Measurements from ENCODE around the gene EDN1. TPM values are rescaled to one million over a fixed set of nuclear protein-coding genes. Genes with fewer than 3 reads are reported as not detected.

Gene EDN1
- total RNA-seq, 4 donors from 2014 or later: 3.0 to 11.8 (median 5.9) TPM

DNA sequence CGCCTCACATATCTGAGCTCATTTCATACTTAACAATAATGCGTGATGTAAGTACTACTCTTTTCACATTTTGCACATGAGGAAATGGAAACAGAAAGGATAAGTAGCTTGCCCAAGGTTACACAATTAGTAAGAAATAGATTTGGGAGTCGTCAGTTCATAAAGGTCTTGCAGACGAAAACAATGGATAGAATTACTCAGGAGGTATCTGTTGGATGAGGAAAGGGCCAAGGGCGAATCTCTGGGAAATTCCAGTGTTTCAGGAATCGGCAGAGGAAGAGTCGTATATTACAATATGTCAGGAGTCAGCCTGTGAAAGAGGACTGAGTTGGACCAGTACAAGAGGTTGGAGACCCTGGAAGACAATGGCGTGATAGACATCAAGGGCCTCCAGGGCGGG is 12.8 kb upstream of the EDN1 start:
- intact Hi-C loops (cut with DNase I): no loop called here
- 80% methylated on average over 9 of the region's 9 CpGs for WGBS, 2 donors

DNA sequence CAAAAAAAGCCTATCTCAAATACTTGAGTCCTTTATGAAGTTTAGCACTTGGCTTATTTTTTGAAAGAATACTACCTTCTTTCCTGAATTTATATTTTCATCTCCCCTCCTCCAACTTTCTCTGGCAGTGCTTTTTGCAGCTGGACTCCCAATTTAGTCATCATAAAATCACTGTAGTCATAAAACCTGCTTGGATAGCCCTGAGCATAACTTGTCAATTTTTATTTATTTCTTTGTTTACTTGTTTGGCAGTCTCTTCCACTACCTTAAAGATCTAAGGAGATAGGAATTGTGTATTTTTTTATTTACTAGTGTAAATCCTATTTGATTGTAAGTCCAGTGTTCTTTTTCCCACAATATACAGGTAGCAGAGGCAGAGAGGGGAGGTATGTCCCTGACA is 11.2 kb upstream of the EDN1 start:
- H3K27ac ChIP-seq: no peak overlapping the region
- no peaks in the 10 kb centered on the region for H3K9me3 ChIP-seq
- intact Hi-C loops (cut with DNase I): no loop called here
- H3K4me1 ChIP-seq: peaks cover 0 to 5% (median 5%) of the 10 kb centered on the region in 3 donors
- no peaks in the 10 kb centered on the region for H3K36me3 ChIP-seq
- TF ChIP-seq, protein P1, sequence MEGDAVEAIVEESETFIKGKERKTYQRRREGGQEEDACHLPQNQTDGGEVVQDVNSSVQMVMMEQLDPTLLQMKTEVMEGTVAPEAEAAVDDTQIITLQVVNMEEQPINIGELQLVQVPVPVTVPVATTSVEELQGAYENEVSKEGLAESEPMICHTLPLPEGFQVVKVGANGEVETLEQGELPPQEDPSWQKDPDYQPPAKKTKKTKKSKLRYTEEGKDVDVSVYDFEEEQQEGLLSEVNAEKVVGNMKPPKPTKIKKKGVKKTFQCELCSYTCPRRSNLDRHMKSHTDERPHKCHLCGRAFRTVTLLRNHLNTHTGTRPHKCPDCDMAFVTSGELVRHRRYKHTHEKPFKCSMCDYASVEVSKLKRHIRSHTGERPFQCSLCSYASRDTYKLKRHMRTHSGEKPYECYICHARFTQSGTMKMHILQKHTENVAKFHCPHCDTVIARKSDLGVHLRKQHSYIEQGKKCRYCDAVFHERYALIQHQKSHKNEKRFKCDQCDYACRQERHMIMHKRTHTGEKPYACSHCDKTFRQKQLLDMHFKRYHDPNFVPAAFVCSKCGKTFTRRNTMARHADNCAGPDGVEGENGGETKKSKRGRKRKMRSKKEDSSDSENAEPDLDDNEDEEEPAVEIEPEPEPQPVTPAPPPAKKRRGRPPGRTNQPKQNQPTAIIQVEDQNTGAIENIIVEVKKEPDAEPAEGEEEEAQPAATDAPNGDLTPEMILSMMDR (IDR thresholded peaks at IDR 0.05): no peak
- TF ChIP-seq POLR2A (IDR thresholded peaks at IDR 0.05): no peak
- no peak overlapping the region for H3K4me3 ChIP-seq
- no peak for DNase-seq
- no peaks in the 10 kb centered on the region for H3K27me3 ChIP-seq

More for the DNA sequence above, 12.8 kb upstream of the EDN1 start:
- no peak for TF ChIP-seq POLR2A (IDR thresholded peaks at IDR 0.05)
- TF ChIP-seq, protein P1 (IDR thresholded peaks at IDR 0.05): no peak
- H3K36me3 ChIP-seq: no peaks in the 10 kb centered on the region
- H3K27ac ChIP-seq: no peak overlapping the region
- H3K27me3 ChIP-seq: no peaks in the 10 kb centered on the region
- H3K4me3 ChIP-seq: no peak overlapping the region
- H3K4me1 ChIP-seq: peaks cover 0 to 5% (median 5%) of the 10 kb centered on the region in 3 donors
- no peak for DNase-seq
- H3K9me3 ChIP-seq: no peaks in the 10 kb centered on the region

DNA sequence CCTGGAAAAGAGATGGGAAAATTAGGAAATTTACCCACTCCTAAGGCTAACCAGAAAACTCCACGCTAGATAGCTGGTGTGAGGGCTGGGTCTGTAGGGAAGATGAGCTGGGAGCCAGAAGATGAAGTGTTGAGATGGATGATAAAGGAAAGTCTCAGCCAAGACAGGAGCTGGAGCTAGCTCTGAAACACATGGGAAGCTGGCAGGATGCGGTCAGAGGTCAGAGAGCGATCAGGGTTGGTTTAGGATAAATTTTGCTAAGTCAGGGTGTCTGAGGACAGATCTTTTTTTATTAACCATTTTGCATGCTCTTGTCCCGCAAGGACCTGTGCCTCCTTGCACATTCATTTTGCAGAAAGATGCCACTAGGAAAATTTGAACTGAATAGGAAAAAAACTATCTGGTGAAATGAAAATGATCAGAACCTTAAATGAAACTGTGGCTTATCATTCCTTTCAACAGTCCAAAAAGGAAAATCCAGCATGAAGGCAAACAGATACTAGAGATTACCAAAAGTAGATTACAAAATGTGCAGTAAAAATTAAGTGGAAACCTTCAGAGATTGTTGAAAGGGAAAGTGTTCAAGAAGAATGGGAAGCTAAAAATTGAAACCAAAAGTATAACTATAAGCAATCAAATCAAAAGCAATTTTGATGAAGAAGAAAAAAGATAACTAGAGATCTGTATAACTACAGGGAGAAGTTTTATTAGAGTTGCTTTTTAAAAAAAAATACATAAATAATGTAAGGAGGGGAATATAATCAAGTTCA is 10.7 kb upstream of the EDN1 start:
- intact Hi-C loops (cut with DNase I): no loop called here

DNA sequence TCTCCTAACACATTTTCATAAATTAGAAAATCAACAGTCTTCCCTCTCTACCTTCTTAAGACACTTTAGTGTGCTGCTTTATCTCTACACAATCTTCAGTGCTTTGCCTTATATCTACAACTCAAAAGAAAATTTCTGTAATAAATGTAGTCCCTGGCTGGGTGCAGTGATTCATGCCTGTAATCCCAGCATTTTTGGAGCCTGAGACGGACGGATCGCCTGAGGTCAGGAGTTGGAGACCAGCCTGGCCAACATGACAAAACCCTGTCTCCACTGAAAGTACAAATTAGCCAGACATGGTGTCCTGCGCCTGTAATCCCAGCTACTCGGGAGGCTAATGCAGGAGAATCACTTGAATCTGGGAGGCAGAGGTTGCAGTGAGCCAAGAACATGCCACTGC is 9.7 kb upstream of the EDN1 start:
- WGBS, 2 donors: 20 to 57% methylated on average over 4 to 5 of the region's 5 CpGs
- H3K4me3 ChIP-seq: no peak overlapping the region

More for the DNA sequence above, 10.7 kb upstream of the EDN1 start:
- Histone ChIP-seq H3K27ac (no peak overlapping the region), H3K36me3 (no peaks in the 10 kb centered on the region), H3K4me3 (no peak overlapping the region), H3K4me1 (peaks cover 0 to 5% (median 5%) of the 10 kb centered on the region in 3 donors), H3K27me3 (no peaks in the 10 kb centered on the region), H3K9me3 (no peaks in the 10 kb centered on the region)
- 69 to 81% methylated on average over 4 of the region's 4 CpGs for WGBS, 2 donors
- DNase-seq: no peak
- TF ChIP-seq POLR2A (IDR thresholded peaks at IDR 0.05): no peak
- TF ChIP-seq, protein P1 (IDR thresholded peaks at IDR 0.05): no peak

DNA sequence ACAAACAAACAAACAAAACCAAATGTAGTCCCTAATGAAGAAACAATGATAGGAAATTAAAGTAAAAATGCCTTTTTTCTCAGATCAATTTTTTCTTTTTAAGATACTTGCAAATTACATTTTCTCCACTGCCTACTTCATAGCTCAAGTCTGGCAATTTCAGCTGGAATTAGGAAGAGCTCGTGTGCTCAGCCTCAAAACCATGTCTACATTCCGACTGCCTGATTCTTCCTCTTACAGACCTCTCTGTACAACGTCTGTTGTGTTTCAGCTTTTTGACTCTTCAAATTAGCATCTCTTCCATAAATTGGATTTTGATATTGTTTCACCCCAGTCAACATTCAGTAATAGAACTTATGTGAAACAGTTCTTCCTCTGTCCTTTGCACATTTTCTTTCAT is 9.3 kb upstream of the EDN1 start:
- no peak for TF ChIP-seq POLR2A (IDR thresholded peaks at IDR 0.05)
- TF ChIP-seq, protein P1 (IDR thresholded peaks at IDR 0.05): no peak
- H3K4me3 ChIP-seq: no peak overlapping the region
- no peaks in the 10 kb centered on the region for H3K36me3 ChIP-seq
- 84 to 93% methylated on average over 3 of the region's 3 CpGs for WGBS, 2 donors
- H3K9me3 ChIP-seq: no peaks in the 10 kb centered on the region
- H3K27ac ChIP-seq: no peak overlapping the region
- H3K27me3 ChIP-seq: no peaks in the 10 kb centered on the region
- H3K4me1 ChIP-seq: peaks cover 0 to 5% (median 5%) of the 10 kb centered on the region in 3 donors
- intact Hi-C loops (cut with DNase I): no loop called here
- no peak for DNase-seq

More for the DNA sequence above, 9.7 kb upstream of the EDN1 start:
- Histone ChIP-seq H3K36me3 (no peaks in the 10 kb centered on the region), H3K27ac (no peak overlapping the region), H3K27me3 (no peaks in the 10 kb centered on the region), H3K4me1 (peaks cover 0 to 5% (median 5%) of the 10 kb centered on the region in 3 donors), H3K9me3 (no peaks in the 10 kb centered on the region)
- no peak for TF ChIP-seq POLR2A (IDR thresholded peaks at IDR 0.05)
- TF ChIP-seq, protein P1 (IDR thresholded peaks at IDR 0.05): no peak
- DNase-seq: no peak
- intact Hi-C loops (cut with DNase I): no loop called here
